GM18499 (cell line): Measurements from ENCODE around the gene WEE1.
"Not testable (repeated sequence)": the region's sequence is repeated elsewhere in the genome, so short reads cannot be mapped to it uniquely, and the experiment has no call there.

Source experiments
- ATAC-seq: cut with Tn5 transposase; IDR thresholded peaks from one replicate; pipeline ENCODE4 v1.9.1; 2021; ENCODE audit warnings: moderate number of reproducible peaks; ENCODE audit not compliant: insufficient read depth, unreplicated experiment

Gene WEE1

GRCh38 chr11:9573052-9573774 is at the start of gene WEE1:
Gene WEE1, plus strand, starts transcription at chr11:9573670. Its CDS starts 264 bp downstream, at chr11:9573934.
- ATAC-seq: peak; percentile 65

- ATAC-seq: no peak
Observed at GRCh38 chr11:9524001-9524400, 49.5 kb upstream of the WEE1 start.

- ATAC-seq: no peak
Observed at GRCh38 chr11:9525116-9525515, 48.4 kb upstream of the WEE1 start.

GRCh38 chr11:9527481-9528135 is 45.9 kb upstream of the WEE1 start:
- ATAC-seq: no peak

GRCh38 chr11:9528136-9528501 is 45.4 kb upstream of the WEE1 start:
- ATAC-seq: no peak

GRCh38 chr11:9528573-9529333 is 44.7 kb upstream of the WEE1 start:
- ATAC-seq: no peak

GRCh38 chr11:9529334-9529650 is 44.2 kb upstream of the WEE1 start:
- ATAC-seq: no peak

- no peak for ATAC-seq
Observed at GRCh38 chr11:9530020-9530621, 43.3 kb upstream of the WEE1 start.

GRCh38 chr11:9530901-9531625 is 42.4 kb upstream of the WEE1 start:
- ATAC-seq: no peak

GRCh38 chr11:9533058-9533457 is 40.4 kb upstream of the WEE1 start:
- no peak for ATAC-seq

GRCh38 chr11:9533736-9534473 is 39.6 kb upstream of the WEE1 start:
- ATAC-seq: no peak

GRCh38 chr11:9535189-9535781 is 38.2 kb upstream of the WEE1 start:
- ATAC-seq: no peak

GRCh38 chr11:9538548-9538947 is 34.9 kb upstream of the WEE1 start:
- no peak for ATAC-seq

- ATAC-seq: not testable (repeated sequence)
Observed at GRCh38 chr11:9549216-9549615, 24.3 kb upstream of the WEE1 start.

GRCh38 chr11:9550191-9550628 is 23.3 kb upstream of the WEE1 start:
- no peak for ATAC-seq

- ATAC-seq: no peak
Observed at GRCh38 chr11:9561279-9561982, 12.0 kb upstream of the WEE1 start.

GRCh38 chr11:9562716-9563115 is 10.8 kb upstream of the WEE1 start:
- no peak for ATAC-seq

- ATAC-seq: no peak
Observed at GRCh38 chr11:9563196-9563730, 10.2 kb upstream of the WEE1 start.
